ENCODE results near the gene IGSF23.
"Not testable (repeated sequence)": the region's sequence is repeated elsewhere in the genome, so short reads cannot be mapped to it uniquely, and the experiment has no call there.

Gene IGSF23

DNA sequence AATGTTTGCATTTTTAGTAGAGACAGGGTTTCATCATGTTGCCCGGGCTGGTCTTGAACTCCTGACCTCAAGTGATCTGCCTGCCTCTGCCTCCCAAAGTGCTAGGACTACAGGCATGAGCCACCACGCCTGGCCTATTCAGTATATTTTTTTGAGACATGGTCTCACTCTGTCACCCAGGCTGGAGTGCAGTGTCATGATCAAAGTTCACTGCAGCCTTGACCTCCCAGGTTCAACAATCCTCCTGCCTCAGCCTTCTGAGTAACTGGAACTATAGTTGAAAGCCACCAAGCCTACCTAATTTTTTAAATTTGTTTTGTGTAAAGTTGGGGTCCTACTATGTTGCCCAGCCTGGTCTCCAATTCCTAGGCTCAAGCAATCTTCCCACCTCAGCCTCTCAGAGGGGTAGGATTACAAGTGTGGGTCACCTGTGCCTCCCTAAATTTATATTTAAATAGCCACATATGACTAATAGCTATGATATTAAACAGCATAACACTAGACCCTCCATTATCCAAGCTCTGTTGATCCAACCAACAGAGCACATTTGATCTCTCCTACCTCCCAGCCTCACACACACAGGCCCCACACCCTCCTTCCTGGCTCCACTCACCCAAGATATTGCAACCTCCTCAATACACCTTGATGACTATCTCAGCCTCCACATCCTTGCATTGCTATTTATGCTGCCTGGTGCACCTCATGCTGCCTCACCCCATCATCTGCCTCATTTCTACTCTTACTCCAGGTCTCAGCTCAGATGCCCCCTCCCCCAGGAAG lies 55.8 kb downstream of the IGSF23 start:
- no peak for DNase-seq

DNA sequence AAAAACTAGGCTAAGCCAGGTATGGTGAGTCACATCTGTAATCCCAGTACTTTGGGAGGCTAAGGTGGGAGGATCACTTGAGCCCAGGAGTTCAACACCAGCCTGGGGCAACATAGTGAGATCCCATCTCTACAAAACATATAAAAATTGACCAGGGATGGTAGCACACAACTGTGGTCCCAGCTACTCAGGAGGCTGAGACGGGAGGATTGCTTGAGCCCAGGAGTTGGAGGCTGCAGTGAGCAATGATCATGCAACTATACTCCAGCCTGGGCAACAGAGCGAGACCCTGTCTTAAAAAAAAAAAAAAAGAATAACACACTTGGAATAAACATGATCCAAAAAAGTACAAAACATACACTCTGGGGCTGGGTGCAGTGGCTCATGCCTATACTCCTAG lies 56.7 kb downstream of the IGSF23 start:
- DNase-seq = not testable (repeated sequence)

DNA sequence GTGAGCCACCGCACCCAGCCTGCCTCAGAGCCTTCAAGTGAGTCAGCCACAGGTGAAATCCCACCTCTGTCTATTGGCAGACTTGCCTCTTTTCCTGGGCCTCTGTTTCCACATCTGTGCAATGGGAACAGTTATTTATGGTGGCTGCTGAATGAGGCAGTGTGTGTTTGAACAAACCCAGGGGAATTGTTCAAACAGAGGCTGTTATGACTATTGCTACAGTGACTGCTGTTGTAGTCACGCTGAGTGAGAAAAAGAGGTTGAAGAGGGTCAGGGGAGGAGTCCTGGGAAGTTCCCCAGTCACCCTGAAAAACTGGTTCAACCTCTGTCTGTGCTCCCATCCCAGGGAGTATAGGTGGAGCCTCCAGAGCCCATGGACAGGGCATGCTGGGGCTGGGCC lies 58.0 kb downstream of the IGSF23 start, which contains the start of gene CEACAM19:
Gene CEACAM19 (plus strand): TSS at position 83 of the 400 bp plus-strand sequence. CDS start 450 bp downstream, outside the sequence.
- no peak for DNase-seq

DNA sequence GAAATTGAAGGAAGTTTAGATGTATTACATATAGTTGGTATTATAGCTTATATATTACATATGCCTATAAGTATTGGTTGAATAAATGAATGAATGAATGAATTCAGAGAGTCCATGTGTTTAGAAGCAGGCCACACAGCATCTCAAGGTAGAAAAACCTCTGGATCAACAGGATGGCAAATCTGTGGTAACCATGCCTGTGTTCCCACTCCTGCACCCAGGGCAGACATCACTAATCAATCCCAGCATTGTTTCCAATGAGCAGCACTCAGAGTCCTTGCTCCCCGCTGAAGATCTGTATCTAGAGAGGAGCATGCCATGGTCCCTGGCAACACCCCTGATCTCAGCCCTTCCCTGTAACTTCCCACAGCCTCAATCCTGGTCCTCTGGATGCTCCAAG lies 58.9 kb downstream of the IGSF23 start:
- DNase-seq = no peak

DNA sequence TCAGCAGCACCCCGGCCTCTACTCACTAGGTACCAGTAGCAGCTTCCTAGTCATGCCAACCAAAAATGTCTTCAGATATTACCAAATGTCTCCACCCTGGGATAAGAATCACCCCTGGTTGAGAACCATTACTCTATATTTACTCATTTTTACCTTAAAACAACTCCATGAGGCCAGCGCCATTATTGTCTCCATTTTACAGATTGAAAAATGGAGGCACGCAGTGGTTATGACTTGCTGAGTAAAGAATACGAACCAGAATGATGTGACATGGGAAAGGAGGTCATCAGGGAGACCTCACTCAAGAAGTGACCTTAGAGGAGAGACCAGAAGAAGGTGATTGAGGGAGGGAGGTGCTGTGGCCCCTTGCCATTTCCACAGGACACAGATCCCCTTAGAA lies 60.1 kb downstream of the IGSF23 start:
- no peak for DNase-seq

DNA sequence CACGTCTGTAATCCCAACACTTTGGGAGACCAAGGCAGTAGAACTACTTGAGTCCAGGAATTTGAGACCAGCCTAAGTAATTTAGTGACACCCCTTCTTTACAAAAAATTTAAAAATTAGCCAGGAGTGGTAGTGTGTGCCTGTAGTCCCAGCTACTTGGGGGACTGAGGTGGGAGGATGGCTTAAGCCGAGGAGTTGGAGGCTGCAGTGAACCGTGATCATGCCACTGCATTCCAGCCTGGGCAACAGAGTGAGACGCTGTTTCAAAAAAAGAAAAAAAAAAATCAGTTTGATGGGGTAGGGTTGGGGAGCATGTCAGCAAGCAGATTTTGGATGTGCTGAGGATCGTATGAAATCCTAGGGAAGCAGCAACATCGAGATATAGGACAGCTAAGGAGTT lies 62.2 kb downstream of the IGSF23 start:
- no peak for DNase-seq

DNA sequence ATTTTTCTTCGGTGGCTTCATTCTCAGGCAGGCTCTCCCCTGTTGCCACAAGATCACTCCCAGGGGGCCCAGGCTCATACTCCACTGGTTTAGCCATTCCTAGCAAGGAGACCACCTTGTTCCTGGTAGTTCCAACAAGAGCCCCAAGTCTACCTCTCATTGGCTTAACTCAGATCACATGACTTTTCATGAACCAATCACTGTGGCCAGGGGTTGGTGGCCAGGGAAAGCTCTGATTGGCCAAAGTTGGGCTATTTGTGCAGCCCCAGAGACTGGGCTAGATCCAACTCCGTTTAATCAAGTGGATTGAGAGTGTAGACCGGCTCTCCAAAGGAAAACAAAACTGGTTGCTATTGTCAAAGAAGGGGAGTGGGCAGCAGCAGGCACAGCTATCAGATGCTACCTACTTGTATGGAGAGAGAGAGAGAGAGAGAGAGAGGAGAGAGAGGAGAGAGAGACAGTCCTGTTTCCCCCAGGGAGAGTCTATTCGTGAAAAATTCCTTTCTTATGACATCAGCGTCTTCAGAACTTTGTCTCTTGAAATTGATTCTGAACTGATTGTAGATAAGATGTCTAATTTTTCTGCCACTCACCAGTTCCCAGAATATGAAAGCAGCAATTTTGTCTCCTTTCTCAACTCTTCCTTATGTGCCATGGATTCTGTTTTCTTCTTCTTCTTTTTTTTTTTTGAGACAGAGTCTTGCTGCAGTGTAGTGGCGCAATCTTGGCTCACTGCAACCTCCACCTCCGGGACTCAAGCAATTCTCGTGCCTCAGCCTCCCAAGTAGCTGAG lies 63.9 kb downstream of the IGSF23 start:
- DNase-seq = no peak

DNA sequence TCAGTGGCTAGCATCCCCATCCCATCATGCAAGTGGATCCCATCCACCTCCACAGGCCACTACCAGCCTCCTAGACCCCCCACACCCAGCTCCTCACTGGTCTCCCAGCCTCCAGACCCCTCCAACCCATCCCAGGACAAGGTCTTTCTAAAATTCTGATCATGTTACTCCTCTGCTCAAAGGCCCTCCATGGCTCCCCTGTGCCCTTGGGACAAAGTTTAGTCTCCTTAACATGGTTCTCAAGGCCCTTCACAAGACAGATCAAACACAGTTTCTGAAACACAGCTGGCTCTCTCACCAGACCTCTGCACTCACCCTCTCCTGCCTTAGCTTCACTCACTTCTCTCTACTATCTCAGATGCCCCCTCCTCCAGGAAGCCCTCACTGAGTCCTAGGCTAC lies 67.2 kb downstream of the IGSF23 start:
- no peak for DNase-seq

DNA sequence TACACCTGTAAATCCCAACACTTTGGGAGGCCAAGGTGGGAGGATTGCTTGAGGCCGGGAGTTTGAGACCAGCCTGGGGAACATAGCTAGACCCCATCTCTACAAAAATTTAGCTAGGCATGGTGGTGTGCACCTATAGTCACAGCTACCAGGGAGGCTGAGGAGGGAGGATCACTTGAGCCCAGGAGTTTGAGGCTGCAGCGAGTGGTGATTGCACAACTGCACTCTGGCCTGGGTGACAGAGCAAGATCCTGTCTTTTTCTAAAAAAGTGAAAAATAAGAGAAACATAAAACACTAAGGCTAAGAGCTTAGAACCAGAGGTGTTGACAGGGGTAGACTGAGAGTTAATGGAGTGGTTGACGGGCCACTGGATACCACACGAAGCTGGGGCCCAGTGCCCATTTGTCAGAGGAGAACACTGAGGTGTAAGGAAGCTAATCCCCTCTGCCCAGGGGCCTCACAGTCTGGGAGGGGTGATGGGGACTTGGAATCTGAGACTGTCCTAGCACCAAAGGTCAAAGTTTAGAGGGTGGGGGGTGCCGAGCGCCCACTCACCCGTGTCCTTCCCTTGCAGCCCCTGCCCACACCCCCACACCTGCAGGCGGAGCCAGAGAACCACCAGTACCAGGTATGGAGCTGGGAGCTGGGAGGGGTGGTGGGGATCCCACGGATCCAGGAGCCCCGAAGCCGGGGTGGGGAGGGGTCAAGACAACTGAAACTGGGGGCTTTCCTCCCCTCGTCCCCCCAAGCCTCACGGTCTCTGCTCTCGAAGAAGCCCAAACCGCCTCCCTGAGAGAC lies 68.8 kb downstream of the IGSF23 start:
- no peak for DNase-seq

DNA sequence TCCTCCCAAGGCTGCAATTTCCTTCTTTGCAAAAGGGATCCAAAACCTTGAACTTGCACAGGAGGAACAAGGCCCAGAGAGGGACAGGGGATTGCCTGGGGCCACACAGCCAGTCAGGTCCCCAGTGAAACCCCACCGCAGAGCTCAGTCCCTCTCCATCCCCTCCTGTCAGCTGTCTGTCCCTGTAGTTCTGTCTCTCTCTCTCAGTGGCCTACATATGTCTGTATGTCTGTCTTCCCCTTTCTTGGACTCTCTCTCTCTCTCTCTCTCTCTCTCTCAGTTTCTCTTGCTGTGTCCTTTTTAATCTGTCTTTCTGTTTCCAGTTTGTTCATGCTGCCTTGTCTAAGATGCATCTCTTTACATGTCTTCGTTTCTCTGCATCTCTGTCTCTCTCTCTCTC lies 69.4 kb downstream of the IGSF23 start:
- no peak for DNase-seq

DNA sequence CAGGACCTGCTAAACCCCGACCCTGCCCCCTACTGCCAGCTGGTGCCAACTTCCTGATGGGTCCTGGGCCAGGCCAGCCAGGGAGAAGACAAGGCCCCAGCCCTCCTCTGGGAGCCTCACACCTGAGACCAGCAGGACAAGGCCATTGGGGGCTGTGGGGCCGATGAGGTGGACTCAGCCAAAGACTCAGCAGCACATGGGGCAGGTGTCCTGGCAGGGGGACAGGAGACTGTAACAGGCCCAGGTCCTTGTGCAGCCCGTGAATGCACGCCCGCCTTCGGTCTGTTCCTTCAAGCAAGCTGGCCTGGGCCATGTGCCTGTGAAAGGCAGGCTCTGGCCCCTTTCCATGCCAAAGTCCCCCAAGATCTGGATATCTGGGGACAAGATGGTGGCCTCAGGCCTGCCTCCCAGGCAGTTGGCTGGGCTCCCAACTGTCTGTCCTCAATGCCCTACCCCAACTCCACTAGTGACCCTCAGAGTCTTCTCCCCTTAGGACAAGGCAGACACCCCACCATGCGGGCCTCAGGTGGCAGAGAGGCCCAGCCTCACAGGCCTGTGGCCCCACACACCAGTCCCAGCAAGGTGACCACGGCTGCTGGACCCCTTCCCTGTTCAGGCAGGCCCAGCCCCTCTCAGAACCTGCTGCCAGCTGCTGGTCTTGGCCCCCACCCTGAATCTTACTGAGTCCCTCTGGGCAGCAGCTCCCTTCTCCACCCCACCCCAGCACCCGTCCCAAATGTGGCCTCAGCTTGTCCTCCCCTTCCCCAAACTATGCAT lies 70.3 kb downstream of the IGSF23 start:
- DNase-seq = no peak

DNA sequence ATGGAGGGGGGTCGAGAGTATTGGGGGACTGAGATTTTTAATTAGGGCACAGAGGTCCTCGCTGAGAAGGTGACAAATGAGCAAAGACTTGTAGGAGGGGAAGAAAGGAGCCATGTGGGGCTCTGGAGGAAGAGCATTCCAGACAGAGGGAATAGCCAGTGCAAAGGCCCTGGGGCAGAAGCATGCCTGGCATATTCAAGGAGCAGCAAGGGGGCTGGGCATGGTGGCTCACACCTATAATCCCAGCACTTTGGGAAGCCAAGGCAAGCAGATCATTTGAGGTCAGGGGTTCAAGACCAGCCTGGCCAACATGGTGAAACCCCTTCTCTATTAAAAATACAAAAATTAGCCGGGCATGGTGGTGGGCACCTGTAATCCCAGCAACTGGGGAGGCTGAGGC lies 71.0 kb downstream of the IGSF23 start:
- not testable (repeated sequence) for DNase-seq

DNA sequence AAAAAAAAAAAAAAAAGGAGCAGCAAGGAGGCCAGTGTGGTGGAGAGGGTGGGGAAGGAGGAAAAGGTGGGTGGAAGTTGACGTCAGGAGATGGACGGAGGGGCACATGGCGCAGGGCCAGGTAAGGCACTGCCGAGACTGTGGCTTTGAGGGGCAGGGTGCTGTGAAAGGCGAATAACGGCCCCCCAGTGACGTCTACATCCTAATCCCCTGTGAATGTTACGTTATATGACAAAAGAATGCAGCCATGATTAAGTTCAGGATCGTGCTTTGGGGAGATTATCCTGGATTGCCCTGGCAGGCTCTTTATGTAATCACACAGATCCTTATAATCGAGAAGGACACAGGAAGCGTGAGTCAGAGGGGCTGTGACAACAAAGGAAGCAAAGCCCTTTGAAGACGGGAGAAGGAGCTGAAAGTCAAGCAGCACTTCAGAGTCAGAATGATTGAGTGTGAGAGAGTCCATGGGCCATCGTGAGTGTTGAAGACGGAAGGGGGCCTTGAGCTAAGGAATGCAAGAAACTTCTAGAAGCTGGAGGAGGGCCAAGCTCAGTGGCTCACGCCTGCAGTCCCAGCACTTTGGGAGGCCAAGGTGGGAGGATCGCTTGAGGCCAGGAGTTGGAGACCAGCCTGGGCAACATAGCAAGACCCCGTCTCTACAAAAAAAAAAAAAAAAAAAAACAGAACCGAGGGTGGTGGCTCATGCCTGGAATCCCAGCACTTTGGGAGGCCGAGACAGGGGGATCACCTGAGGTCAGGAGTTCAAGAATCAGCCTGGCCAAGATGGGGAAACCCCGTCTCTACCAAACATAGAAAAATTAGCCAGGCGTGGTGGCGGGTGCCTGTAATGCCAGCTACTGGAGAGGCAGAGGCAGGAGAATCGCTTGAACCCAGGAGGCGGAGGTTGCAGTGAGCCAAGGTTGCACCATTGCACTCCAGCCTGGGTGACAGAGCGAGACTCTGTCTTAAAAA lies 71.8 kb downstream of the IGSF23 start:
- DNase-seq = no peak

DNA sequence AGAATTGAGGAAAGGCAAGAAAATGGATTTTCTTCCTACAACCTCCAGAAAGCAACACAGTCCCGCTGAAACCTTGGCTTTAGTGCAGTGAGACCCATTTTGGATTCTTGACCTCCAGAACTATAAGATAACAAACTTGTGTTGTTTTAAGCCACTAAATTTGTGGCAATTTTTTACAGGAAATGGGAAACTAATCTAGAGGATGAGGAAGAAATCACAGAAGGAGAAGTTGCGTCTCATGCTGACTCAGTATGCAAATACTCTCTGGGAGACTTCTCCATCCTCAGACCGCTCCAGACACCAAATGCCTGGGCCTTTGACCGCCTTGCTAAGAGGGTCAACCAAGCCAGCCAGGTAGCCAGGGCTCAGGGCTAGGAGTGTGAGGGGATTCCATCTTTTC lies 72.5 kb downstream of the IGSF23 start:
- no peak for DNase-seq

Measured in stimulated activated CD4-positive, alpha-beta T cell treated with anti-CD3 and anti-CD28 coated beads, Interleukin-2, amount 100 ng/mL, for 24 hours (primary cell).